GM19438 (cell line): ENCODE data around the gene ITPKC.

Experiments
- ATAC-seq: cut with Tn5 transposase; IDR thresholded peaks from one replicate; pipeline ENCODE4 v1.9.1; 2021; ENCODE audit warnings: low read depth; ENCODE audit not compliant: unreplicated experiment

ITPKC gene

DNA sequence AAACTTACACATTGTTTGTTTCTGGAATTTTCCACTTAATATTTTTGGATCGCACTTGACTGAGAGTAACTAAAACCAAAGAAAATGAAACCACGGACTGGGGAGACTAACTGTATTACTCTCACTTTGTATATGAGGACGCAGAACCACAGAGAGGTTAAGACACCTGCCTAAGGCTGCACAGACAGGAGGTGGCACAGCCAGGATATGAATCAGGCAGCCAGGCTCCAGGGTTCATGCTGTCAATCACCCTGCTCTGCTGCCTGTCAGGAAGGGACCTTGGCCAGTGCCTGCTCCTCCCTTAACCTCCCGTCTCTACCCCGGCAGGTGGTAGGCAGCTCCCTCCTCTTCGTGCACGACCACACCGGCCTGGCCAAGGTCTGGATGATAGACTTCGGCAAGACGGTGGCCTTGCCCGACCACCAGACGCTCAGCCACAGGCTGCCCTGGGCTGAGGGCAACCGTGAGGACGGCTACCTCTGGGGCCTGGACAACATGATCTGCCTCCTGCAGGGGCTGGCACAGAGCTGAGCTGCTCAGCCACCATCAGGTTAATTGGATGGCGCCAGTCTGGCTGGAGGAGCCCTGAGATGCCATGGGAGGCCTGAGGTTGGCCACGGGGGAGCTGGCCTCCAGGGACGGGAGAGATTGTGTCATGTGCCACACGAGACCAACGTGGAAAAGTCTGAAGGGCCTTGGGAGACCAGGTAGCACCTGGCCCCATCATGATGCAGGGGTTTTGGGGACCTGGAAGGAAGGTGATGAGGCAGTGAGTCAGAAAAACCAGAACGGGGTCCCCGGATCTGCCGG lies 22.3 kb downstream of the ITPKC start:
- no peak for ATAC-seq

DNA sequence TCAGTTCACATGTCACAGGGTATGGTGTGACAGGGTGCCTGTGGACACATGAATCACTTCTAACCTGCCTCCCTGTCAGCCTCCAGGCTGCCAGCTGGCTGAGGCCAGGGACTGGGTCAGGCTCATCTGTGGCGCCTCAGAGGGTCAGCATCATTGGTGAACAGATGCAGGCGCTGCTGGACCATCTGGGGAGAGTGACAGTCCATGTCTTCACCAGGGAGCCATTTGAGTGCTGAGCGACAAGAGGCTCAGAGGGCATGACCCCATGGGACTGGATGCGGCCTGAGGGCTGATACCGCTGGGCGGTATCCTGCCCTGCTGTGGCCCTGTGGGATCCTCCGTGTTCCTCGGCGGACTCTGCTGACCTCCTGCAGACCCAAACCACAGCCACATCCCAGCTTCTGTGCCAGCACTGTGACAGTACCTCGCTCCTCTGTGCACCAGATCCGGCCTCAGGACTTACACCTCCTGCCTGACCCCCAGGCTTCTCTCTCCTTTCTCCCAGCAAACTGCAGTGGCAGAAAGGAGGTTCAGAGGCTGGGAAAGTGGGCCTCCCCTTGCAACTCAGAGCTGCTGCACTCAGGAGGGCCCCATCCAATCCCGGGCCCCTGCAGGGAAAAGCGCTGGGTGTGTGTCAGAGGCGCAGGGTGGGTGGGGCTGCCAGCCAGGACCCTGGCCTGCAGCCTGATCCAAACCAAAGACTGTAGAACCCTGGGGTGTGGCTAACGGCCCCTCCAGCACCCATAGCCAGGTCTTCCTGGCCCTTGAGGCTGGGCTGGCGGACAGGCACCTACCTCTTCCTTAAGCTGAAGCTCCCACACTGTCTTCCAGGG lies 23.2 kb downstream of the ITPKC start:
- ATAC-seq = no peak

DNA sequence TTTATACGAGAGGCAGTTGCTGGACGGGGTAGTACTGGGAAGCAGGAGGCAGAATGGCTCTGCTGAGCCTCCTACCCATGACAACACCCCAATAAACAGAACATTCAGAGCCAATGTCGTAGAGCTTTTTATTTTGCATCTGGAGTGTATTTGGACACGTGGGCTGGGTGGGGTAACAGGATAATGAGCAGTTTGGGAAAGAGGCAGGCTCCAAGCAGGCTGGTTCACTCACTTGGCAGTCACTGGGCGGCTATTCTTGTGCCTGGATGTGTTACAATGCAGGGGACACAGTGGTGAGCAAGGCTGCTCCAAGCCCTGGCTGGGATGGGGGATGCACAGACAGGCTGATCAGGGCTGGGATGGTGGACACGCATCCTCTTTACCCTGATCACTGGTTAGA lies 23.8 kb downstream of the ITPKC start:
- ATAC-seq = no peak

DNA sequence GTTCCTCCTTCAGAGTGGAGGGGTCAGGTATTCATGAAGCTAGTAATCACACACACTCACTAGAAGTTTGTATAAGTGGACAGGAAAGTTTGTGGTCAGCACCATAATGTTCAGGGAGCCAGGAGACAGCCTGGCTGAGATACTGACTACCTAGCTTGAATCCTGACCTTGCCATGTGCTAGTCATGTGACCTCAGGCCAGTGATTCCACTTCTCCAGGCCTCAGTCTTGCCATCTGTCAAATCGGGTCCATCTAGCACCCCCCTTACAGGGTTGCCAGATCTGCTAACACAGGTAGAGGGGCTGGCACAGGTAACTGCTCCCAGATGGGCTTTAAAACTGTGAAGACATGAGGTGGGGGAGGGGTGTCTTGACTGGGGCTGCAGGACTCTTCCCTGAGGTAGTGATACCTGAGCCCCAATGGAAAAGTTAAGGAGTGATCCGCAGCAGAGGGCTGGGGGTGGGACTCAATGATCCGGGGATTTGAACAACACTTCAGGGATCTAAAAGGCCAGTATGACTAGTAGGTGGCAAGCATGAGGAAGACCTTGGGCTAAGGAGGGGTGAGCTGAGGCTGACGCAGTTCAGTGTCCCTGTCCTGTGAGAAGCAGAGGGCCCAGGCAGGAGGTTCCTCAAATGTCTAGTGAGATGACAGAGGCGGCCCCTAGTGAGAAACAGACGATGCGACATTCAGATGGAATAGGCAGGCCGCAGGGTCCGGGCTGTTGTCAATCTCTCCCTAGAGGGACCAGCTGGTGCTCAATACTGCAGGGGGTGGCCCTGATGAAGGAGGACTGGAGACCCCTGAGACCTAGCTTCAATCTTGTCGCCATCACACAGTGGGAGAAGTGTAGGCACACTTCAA lies 24.8 kb downstream of the ITPKC start:
- no peak for ATAC-seq

DNA sequence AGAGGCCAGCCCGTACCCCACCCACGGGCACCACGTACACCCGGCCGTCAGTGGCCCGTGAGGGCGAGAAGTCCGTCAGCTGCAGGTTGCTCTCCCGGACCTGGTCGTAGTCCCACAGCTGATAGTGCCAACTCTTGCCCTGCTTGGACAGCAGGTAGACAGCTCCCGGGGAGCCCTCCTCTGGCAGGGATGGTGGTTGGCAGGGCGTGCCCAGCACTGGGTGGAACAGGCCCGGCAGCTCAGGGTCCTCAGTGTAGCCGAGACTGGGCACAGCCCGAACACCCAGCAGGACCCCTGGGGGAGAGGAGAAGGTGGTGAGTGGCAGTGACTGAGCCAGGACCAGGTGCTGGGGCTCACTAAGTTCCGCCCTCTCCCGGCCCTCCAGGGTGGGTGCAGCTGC lies 25.6 kb downstream of the ITPKC start:
- ATAC-seq = no peak

DNA sequence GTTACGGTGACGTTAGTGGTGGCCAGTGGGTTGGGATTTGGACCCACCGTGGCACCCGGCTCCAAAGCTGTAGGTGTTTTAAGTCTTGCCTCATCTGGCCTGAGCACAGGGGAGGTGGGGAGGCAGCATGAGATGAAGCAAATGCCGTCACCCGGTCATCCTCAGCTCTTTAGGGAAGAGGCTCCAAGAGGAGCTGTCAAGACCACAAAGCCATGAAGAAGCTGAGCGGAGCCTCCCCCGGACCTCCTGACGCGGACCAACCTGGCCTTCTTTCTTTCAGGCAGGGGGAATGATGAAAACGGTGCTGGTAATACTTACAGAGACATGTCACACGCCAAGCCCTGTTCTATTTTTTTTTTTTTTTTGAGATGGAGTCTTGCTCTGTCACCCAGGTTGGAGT lies 26.0 kb downstream of the ITPKC start:
- no peak for ATAC-seq

DNA sequence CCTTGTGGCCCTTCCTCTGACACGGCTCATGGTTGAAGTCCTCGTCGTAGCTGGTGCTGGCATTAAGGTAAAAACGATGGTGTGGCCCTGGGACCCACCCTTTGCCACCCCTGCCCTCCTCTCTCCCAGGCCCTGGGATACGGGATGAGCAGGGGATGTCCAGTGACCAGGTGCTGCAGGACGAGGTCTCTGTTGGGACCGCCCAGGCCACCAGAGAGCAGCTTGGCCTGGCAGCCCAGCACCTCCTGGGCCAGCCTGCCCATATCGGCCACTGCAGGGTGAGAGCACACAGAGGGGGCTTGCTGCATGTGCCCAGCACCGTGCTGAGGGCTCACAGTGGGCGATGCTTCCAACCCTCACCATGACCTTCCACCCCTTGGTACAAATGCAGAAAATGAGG lies 27.0 kb downstream of the ITPKC start:
- no peak for ATAC-seq

DNA sequence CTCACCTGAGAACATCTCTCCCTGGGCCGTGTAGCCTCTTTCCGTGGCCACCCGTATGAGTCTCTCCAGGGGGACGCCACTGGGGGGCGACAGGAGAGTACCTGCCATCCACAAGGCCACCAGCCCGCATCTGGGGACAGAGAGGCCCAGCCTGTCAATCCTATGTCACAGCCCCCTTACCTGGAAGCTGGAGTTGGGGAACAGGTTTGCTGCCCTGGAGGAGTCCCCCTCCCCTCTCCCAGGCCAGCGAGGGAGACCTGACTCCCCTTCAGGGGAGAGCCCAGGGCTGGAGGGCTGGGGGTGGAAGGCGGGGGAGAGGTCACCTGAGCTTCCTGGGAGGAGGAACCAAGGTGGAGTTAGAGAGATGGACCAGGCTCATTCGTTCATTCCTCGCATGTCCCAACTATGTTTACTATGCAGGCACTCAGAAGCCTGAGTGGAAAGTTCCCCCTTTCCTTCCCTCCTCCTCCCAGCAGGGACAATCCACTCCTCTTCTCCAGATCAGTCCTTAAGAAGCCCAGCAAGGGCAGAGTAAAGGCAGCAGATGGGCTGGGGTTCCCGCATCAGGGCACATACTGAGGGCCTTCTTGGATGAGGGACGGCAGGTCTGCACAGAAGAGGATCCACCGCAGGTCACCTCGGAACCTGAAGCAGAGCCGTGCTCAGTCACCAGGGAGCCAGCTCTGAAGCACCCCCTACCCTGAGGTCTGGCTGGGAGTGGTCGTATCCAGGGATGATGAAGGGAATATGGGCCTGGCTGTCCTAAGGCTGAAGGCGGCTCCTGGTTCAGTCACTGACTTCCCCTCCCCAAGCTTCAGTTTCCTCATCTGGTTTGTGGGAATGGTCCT lies 27.9 kb downstream of the ITPKC start:
- no peak for ATAC-seq

DNA sequence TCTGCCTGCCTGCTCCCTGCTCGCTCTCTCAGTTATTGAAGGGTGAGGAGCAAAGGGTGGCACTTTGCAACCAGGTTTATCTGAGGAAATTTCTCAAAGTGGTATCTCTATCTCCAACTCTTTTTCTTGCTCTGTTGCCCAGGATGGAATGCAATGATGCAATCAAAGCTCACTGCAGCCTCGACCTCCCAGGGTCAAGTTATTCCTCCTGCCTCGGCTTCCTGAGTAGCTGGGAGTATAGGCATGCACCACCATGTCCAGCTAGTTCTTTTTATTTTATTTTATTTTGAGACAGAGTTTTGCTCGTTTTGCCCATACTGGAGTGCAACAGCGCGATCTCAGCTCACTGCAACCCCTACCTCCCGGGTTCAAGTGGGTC lies 28.5 kb downstream of the ITPKC start:
- no peak for ATAC-seq

DNA sequence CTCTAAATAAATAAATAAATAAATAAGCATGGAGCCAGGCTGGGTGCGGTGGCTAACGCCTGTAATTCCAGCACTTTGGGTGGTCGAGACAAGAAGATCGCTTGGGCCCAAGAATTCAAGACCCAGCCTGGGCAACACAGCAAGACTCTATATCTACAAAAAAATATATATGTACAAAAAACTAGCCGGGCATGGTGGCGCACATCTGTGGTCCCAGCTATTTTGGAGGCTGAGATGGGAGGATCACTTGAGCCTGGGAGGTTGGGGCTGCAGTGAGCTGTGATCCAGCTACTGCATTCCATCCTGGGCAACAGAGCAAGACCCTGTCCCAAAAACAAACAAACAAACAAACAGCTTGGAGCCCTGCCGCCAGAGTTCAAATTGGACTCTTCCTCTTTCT lies 30.6 kb downstream of the ITPKC start:
- ATAC-seq = no peak

DNA sequence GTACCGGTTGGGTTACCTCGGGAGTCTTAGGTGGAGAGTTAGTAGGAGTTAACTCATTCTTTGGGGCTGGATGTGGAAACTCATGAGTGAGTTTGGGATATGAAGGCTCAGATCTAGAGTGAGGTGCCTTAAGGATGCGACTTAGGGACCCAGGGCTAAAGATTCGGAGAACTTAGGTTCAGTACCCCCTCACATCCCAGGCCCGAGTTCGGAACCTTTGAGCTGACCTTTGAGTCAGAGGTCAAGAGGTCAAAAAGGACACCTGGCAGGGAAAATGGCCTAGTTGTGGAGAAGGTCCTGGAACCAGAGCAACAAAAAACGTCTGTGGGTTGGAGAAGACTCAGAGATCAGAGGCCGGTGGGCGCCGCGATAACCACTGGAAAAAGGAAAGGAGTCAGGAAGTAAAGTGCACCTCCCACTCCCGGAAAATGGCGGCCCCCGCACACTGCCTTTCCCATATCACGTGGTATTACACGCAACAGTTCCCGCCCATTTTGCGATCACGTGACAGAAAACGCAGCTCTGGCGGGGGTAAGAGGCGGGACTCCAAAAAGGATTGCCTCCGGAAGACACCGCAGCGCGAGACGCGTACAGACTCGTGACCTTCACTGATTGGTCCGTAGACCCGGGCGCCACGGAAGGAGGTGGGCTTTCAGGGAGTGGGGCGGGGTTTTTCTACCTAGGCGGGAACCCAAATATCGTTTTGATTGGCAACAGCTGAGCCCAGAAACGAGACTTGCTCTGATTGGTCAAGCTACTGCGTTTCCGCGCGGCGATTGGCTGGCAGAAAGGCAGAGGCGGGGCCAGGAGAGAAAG lies 33.4 kb downstream of the ITPKC start, which contains the start of gene ACTMAP:
Gene ACTMAP, minus strand, starts transcription at position 420 of the 816 bp plus-strand sequence. CDS start 674 bp downstream, outside the sequence.
- ATAC-seq = peak; percentile 73

DNA sequence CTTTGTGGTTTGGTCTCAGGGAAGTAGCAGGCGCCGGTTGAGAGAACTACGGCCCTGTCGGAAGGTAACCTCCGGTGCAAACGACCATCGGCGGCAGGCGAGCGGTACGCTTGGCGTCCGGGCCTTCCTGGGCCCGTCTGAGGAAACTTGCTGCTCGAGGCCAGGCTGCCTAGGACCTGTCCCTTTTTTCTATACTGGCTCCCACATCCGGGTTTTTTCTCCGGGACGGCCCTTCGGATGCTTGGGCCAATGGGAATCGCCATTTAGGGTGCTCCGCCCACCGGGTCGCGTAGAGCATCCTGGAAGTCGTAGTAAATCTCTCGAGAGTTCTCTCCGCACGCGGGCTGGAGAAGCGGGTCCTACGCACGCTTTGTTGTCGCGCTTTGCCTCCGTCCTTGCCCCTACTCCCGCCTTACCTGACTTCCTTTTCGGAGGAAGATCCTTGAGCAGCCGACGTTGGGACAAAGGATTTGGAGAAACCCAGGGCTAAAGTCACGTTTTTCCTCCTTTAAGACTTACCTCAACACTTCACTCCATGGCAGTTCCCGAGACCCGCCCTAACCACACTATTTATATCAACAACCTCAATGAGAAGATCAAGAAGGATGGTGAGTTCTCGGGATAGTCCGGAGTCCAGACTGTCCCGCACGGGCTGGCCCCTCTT lies 34.1 kb downstream of the ITPKC start, which contains the start of gene SNRPA:
Gene SNRPA, plus strand, starts transcription at position 330 of the 664 bp plus-strand sequence. Its CDS starts 206 bp downstream, at position 536.
- ATAC-seq = peak; percentile 54

DNA sequence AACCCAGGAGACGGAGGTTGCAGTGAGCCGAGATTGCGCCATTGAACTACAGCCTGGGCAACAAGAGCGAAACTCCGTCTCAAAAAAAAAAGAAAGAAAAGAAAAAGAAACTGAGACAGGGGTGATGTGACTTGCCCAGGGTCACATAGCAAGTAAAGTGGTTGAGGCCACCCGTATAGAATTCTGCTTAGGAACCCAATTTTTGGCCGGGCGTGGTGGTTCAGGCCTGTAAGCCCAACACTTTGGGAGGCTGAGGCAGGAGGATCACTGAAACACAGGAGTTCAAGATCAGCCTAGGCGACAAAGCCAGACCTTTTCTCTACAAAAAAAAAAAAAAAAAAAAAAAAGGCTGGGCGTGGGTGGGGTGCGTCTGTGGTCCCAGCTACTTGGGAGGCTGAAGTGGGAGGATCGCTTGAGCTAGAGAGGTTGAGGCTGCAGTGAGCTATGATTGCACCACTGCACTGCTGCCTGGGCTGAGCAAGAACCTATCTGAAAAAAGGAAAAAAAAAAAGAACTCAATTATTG lies 35.4 kb downstream of the ITPKC start:
- ATAC-seq = no peak

DNA sequence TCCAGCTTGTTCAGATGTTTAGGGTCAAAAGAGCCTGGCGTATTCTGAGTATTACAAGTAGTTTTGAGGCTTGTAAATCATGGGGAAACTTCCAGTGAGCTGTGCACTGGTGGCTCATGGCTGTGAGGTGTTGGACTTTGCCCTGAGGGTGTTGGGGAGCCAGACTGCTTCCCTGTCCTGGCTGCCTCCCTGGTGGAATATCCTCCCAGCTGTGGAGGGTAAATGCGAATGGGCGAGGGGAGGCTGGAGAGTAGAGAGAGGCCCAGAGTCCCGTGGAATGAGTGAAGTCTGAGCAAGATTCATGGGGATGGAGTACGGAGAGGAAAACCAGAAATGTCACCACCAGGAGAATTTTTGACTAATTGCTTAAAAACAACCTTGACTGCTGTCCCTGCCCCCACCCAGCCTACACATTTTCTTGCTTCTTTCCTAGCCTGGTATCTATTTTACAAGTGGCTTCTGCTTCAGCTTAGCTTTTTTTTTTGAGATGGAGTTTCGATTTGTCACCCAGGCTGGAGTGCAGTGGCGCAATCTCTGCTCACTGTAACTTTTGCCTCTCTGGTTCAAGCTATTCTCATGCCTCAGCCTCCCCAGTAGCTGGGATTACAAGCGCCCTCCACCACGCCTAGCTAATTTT lies 37.8 kb downstream of the ITPKC start:
- no peak for ATAC-seq

DNA sequence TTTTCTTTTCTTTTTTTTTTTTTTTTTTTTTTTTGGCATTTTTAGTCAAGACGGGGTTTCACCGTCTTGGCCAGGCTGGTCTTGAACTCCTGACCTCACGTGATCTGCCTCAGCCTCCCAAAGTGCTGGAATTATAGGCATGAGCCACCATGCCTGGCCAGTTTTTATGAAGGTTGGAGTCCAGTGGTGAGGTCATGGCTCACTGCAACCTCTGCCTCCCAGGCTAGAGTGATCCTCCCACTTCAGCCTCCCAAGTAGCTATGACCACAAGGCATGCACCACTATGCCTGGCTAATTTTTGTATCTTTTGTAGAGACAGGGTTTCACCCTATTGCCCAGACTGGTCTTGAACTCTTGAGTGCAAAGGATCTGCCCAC lies 38.3 kb downstream of the ITPKC start:
- ATAC-seq = no peak

DNA sequence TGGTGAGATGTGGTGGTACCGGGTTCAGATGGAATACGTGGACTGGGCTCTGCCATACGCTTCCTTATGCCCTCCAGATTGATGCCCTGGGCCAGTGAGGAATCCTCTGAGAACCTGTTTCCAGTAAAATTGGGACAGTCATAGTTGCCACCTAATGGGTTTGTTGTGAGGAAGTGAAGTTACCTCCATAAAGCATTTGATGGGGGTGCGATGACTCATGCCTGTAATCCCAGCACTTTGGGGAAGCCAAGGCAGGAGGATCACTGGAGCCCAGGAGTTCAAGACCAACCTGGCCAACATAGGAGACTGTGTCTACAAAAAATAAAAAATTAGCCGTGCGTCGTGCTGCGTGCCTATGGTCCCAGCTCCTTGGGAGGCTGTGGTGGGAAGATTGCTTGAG lies 38.9 kb downstream of the ITPKC start:
- no peak for ATAC-seq

DNA sequence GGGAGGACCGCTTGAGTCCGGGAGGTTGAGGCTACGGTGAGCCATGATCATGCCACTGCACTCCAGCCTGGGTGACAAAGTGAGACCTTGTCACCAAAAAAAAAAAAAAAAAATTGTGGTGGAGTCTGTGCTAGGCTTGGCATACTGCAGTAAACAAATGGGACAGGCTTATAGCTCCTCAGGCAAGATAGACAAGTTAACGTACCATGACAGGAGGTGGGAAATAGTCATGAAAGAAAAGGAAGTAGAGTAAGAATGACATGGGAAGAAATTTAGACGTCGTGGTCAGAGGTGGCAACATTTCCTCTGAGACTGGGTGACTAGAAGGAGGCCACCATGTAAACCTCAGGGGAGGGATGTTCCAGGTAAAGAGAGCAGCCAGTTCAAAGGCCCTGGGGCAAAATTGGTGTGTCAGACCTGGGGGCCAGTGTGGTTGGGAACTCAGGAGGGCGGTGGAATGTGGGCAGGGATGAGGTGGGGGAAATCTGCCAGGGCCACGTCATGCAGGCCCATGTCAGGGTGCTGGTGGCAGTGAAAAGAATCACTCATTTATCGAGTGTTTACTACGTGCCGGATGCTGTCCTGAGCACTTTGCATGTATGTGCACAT lies 39.7 kb downstream of the ITPKC start:
- ATAC-seq = no peak
